SK-N-DZ (cell line): ENCODE results near the gene HOXC13.

ENCODE experiments used
- DNase-seq: peaks from one replicate; pipeline ENCODE4 v3.0.0-alpha.2; 2015; ENCODE audit warnings: low spot score

The HOXC13 gene

DNA sequence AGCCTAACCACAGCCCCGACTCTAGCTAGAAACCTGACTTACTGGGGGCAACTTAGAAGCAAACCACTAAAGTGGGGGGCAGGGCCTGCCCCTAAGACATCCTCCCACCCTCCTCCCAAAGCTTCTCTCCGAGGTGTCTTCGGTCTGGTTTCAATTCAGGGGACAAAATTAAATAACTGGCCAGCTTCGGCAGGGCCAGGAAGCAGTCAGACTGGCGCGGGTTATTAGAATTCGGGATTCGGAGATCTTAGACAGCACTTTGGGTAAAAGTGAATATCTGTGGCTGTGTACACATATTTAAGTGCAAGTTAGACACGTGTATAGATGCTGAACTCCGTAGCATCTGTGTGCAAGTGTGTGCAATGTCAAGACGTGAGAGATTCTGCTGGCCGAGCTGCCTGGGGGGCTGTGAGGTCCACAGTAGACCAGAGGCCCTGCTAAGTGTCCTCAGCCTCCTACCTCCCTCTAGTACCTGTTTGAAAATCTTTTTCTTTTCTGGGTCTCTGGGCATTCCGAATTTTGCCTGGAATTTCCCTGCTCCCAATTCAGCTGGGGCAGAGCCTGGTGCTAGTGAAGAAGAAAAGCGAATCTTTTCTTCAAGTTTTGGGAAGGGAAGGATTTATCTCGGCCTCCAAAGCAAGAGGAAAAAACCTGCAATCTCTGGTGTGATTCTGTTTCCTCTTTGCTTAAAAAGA is 42.3 kb downstream of the HOXC13 start:
- no peak for DNase-seq

DNA sequence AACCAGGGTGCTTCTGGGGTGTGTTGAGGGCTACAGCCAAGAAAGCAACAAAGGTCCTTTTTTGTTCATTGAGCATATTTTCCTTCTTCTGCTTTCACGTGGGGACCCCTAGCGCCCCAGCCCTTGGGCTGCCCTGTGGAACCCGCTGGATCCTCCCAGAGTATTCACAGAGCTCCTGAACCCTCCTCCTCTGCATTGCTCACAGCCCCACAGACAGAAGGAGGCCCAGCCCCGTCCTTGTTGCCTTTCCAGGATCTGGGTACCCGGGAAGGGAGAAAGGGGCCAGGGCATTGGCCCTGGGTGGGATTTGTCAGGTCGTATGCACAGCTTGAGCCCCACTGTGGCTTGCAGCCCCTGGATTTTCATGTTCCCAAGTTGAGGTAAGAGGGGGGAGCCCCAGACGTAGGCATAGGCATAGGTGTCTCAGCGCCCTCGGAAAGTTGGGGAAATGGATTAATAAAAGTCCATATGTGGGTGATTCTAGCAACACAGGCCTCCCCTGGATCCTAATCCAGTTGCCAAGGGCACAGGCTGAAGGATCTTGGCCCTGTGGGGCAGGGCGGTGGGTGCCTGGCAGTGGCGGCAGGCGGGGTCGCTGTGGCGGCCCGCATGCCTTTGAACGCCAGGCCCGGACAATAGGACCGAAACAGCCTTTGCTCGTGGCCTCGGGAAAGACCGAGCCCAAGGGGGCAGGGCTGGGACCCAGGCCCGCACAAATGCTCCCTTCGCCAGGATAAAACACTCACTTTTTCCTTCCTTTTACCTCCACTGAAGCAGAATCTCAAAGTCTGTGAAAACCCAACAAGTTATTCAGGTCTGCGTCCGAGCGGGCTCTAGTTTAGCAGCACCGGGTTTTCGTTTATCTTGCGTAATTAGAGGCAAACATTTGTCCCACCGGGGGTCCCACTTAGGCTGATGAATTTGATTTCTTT is 43.3 kb downstream of the HOXC13 start:
- no peak for DNase-seq

- DNase-seq: no peak
Observed at GRCh38 chr12:53982648-53983567, 44.3 kb downstream of the HOXC13 start.

DNA sequence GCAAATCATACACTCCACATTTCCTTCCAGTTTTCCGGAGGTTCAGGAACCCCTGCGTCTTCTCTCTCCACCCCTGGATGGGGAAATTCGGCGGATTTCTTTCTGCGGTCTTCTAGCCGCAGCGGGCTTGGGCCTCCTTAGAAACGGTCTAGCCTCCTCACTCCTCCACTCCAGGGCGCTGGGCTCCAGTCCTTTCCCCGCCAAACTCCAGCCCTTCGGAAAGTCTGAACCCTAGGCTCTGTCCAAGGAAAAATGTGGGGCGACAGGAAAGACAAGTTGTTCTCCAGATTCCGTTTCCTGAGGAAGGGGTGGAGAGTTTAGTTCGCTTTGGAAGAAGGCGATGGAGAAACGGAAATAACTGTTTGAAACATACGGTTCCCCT is 44.9 kb downstream of the HOXC13 start:
- DNase-seq: no peak

- no peak for DNase-seq
Observed at GRCh38 chr12:53983950-53984572, 45.4 kb downstream of the HOXC13 start.

DNA sequence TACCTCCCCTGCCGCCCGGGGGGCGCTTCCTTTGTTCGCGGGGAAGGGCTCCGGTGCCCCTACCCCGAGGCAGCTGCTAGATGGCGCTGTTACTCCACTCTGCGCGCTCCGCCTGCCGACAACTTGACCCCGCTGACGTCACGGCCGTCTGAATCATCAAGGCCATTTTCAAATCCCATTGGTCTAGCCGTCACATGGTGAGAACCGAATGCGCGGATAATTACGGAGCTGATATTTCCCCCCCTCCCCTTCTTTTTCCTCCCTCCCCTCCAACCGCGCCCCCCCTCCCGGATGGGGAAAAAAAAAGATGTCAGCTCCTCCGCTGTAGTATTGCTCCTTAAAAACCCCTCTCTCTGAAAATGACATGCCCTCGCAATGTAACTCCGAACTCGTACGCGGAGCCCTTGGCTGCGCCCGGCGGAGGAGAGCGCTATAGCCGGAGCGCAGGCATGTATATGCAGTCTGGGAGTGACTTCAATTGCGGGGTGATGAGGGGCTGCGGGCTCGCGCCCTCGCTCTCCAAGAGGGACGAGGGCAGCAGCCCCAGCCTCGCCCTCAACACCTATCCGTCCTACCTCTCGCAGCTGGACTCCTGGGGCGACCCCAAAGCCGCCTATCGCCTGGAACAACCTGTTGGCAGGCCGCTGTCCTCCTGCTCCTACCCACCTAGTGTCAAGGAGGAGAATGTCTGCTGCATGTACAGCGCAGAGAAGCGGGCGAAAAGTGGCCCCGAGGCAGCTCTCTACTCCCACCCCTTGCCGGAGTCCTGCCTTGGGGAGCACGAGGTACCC is 46.5 kb downstream of the HOXC13 start, which contains the start of gene HOXC10:
TSS of gene HOXC10 (plus strand) at position 246 of the 791 bp plus-strand sequence. CDS start at position 360, 114 bp downstream.
- peak; percentile 89 for DNase-seq

- DNase-seq: no peak
Observed at GRCh38 chr12:53985692-53985993, 47.0 kb downstream of the HOXC13 start.

DNA sequence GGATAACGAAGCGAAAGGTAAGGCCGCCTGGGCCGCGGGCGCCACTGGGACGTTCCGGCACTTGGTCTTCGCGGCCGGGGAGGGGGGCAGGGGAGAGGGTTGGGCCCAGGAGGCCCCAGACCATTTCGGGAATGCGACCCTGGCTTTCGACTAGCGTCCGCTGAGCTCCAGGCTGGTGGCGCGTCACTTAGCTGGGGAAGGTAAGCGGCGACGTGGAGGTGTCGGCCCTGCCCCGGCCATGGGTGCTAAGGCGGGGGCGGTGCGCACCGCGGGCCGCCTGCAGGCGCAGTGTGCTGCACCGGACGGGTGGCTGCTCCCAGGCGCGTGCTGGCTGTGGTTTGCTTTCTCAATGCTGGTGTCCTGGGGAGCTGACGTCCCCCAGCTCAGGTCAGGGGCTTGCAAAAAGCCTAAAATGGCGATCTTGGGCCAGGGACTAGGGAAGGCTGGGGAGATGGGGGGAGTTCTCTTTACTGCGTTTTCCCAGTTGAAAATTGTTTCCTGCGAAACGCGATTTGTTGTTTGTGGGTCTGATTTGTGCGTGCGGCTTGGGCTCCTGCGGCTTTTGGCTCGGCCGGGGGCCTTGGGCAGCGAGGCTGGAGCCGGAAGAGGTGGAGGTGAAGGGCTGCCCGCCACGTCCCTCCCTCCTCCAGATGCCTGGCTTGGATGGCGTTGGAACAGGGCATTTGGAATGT is 47.5 kb downstream of the HOXC13 start:
- no peak for DNase-seq

DNA sequence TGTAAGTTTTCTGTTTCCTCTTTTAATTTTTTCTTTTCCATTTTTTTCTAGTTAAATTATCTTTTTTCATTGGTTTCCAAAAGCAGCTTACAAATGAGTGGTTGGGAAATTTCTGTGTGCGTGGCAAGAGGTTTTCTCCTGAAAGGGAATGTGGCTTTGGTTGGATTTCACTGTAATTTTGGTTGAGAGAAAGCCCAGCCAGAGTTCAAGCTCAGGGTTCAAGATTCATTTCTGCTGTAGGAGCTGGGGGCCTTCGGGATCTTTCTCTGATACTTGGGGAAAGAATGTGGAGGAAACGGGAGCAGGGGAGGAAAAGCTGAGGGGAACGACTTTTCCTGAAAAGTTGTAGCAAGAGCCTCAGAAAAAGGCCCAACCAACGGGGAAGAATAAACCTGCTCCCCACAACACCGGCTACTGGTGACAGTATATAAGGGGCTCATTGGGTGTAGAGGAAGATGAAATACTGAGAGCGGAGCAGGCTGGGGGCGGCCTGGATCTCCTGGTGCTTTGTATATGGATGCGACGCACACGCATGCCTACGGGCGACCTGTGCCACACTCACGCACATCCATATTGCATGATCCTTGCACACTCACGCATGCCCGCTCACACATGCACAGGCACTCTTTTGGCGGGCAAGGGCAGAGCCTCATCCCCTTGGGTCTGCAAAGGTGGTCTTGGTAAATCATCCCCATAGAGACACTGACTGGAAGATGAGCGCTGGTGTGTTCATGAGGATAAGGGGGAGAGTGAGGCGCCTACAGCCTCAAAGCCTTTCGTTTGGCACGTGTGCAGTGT is 48.3 kb downstream of the HOXC13 start:
- no peak for DNase-seq

DNA sequence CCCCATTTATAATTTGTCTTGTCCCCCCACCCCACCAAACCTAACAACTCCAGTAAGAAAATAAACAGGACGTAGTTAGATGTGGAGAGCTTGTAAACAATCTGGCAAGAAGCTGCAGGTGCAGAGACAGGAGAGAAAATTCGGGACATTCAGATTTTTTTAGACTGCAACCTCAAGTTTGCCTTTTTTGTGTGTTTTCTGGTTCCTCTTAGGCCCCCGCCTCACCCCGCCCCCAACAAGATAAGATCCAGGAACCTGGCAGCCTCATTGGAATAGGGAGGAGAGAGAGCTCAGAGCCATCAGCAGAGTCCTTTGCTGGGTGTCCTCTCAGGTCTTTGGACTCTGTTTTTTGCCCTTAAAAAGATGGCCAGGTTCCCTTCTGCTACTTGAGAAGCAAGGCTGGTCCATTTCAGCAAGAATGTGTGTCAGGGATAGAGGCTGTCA is 49.2 kb downstream of the HOXC13 start:
- DNase-seq: no peak

DNA sequence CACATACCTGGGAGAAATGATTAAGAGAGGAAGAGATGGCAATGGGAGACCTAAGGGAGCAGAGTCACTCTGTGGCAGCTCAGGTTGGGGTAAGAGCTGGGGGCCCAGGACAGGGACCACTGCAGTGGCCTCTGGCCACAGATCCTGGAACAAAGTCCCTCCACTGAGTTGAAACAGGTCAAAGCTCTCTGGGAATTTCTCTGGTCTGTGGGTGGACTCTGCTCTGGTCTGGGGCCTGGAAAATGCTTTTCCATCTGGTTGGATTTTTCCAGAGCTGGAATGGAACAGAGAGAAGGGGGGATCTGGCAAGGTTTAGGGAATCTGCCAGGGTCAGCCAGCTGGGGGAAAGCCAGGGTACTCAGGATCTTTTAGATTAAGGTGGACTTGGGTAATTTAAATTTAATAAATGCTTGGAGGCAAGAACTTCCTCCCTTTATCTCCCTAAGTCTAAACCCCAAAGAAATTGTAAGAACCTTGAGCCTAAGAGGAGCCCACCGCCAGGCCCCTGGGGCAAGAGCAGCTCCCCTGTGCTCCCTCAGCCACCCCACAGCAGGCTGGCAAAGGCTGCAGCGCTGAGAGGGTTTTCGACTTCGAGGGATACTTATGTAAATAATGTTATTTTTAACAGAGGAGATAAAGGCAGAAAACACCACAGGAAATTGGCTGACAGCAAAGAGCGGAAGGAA is 50.1 kb downstream of the HOXC13 start:
- no peak for DNase-seq

- peak; percentile 49 for DNase-seq
Observed at GRCh38 chr12:53989227-53990113, 50.8 kb downstream of the HOXC13 start.

DNA sequence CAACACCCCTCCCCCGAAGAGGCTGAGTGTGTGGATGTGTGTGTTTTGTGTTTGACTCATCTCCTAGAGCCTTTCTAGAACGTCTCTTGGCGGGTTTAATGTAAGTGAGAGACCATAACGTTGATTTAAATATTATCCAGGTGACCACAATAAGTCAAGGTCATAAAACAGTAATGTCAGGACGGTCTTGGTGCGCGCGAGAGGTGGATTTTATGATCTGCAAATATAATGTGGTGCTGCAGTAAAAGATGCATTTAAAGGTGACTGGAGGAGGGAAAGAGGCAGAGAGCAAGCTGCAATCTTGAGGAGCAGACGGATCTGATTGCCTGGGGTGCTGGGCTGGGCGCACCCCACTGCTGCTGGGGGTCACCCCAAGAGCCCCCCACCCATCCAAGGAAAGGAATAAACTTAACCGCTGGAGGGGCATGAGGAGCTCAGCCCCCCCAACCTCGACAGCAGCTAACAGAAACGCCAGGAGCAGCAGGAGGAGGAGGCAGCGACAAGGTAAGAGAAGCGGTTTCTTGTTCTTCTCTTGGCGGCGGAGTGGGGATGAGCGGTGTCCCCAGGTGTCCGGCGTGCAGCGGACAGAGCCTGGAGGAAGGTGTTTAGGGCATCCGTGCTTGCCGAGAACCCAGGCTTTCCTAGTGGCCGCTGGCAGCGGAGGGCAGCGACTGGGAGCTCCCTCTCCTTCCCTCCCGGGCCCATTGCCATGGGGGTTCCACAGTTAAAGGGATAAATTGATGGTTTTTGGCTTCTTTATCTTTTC is 51.9 kb downstream of the HOXC13 start:
- DNase-seq: no peak

- no peak for DNase-seq
Observed at GRCh38 chr12:53991077-53991460, 52.4 kb downstream of the HOXC13 start.

- no peak for DNase-seq
Observed at GRCh38 chr12:53992377-53992889, 53.8 kb downstream of the HOXC13 start.
